ENCODE results near the gene EBI3. TPM values are rescaled to one million over a fixed set of nuclear protein-coding genes. Genes with fewer than 3 reads are reported as not detected.
"Not testable (repeated sequence)": the region's sequence is repeated elsewhere in the genome, so short reads cannot be mapped to it uniquely, and the experiment has no call there.

The EBI3 gene
- total and polyA plus RNA-seq, 2 of the 13 experiments (the other 11 are each of a cell fraction or from before 2014, with no cell fraction given) = 3.4 TPM; not detected in 1

DNA sequence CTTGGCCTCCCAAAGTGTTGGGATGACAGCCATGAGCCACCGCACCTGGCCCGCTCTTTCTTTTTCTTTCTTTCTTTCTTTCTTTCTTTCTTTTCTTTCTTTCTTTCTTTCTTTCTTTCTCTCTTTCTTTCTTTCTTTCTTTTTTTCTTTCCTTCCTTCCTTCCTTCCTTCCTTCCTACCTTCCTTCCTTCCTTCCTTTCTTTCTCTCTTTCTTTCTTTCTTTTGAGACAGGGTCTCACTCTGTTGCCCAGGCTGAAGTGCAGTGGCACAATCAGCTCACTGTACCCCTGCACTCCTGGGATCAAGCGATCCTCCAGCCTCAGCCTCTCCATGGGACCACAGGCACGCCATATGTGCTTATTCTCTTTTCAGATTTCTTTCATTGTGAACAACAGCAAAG, 56.8 kb downstream of the EBI3 start:
- H3K36me3 ChIP-seq (replicated peaks in 1 of 2; ENCODE audit: control insufficient read depth in 1 of 2, insufficient read depth in 2 of 2, low read length in 2 of 2); CTCF ChIA-PET (ENCODE audit: low intra/inter-chr PET ratio, low total read pairs); H3K9me3 ChIP-seq (ENCODE audit: low read length); POLR2A ChIA-PET; ATAC-seq; H2AFZ ChIP-seq (ENCODE audit: low read length); H3K27ac ChIP-seq (ENCODE audit: extremely low read length, insufficient read depth, low read length); DNase-seq (ENCODE audit: low spot score); intact Hi-C loops (cut with micrococcal nuclease; ENCODE audit: unreplicated experiment); H3K4me3 ChIP-seq (replicated peaks in 1 of 3; ENCODE audit: insufficient read depth in 1 of 3, low read depth in 2 of 3, low read length in 3 of 3); H3K79me2 ChIP-seq (ENCODE audit: insufficient read depth, low read length); FAIRE-seq; BruUV-seq (replicated peaks); in situ Hi-C loops (cut with HindIII; ENCODE audit: extremely low pct_ligation_motif_present, low pct_unique_long_range_greater_than_20kb); H3K9ac ChIP-seq (ENCODE audit: insufficient read depth, low read depth, low read length); H3K4me2 ChIP-seq (ENCODE audit: low read depth, low read length); H4K20me1 ChIP-seq (ENCODE audit: insufficient read depth, low read length): not testable (repeated sequence)
- peaks cover 0 to 14% of the 10 kb centered on the region in 2 experiments; a peak in 4 of 5 replicates for H3K27me3 ChIP-seq (ENCODE audit: control insufficient read depth in 1 of 2, insufficient read depth in 2 of 2, low read length in 2 of 2)
- WGBS (ENCODE audit: low lambda C conversion rate) = 87% methylated on average over 4 of the region's 4 CpGs
- peaks cover 24% of the 10 kb centered on the region for H3K4me1 ChIP-seq (ENCODE audit: insufficient read depth, low read length)

Other genes with a start within 250 kb of the EBI3 start
- 1,722 and 1,777 TPM in 2 replicates for gene EEF2, start 244.1 kb upstream of the EBI3 start, total RNA-seq (2016; rRNA removed; fragmentation: Illumina TruSeq; extraction: Trizol)
- 1,441 and 1,465 TPM in 2 replicates for gene EEF2, start 244.1 kb upstream of the EBI3 start, polyA plus RNA-seq (2011; rRNA removed)
- gene PIAS4, start 221.8 kb upstream of the EBI3 start, total RNA-seq (2016; rRNA removed; fragmentation: Illumina TruSeq; extraction: Trizol) = 20.1 and 22.4 TPM in 2 replicates
- 8.7 and 9.0 TPM in 2 replicates for gene PIAS4, start 221.8 kb upstream of the EBI3 start, polyA plus RNA-seq (2011; rRNA removed)
- 3.5 and 3.6 TPM in 2 replicates for gene ZBTB7A, start 162.6 kb upstream of the EBI3 start, total RNA-seq (2016; rRNA removed; fragmentation: Illumina TruSeq; extraction: Trizol)
- gene ZBTB7A, start 162.6 kb upstream of the EBI3 start, polyA plus RNA-seq (2011; rRNA removed) = 4.0 and 5.5 TPM in 2 replicates
- 72.2 and 80.9 TPM in 2 replicates for gene MAP2K2, start 105.4 kb upstream of the EBI3 start, total RNA-seq (2016; rRNA removed; fragmentation: Illumina TruSeq; extraction: Trizol)
- gene MAP2K2, start 105.4 kb upstream of the EBI3 start, polyA plus RNA-seq (2011; rRNA removed) = 70.3 and 88.1 TPM in 2 replicates
- gene CREB3L3, start 75.9 kb upstream of the EBI3 start, total RNA-seq (2016; rRNA removed; fragmentation: Illumina TruSeq; extraction: Trizol) = 3.8 and 4.5 TPM in 2 replicates
- gene CREB3L3, start 75.9 kb upstream of the EBI3 start, polyA plus RNA-seq (2011; rRNA removed) = 3.8 and 7.0 TPM in 2 replicates
- 8.6 and 11.0 TPM in 2 replicates for gene SIRT6, start 47.0 kb upstream of the EBI3 start, total RNA-seq (2016; rRNA removed; fragmentation: Illumina TruSeq; extraction: Trizol)
- 18.4 and 20.7 TPM in 2 replicates for gene SIRT6, start 47.0 kb upstream of the EBI3 start, polyA plus RNA-seq (2011; rRNA removed)
- gene ANKRD24, start 46.8 kb upstream of the EBI3 start, total RNA-seq (2016; rRNA removed; fragmentation: Illumina TruSeq; extraction: Trizol) = 0.13 TPM in 1 of 2 replicates, not detected in the other
- gene ANKRD24, start 46.8 kb upstream of the EBI3 start, polyA plus RNA-seq (2011; rRNA removed) = 0.17 and 0.24 TPM in 2 replicates
- 17.9 and 18.4 TPM in 2 replicates for gene YJU2, start 17.6 kb downstream of the EBI3 start, total RNA-seq (2016; rRNA removed; fragmentation: Illumina TruSeq; extraction: Trizol)
- gene YJU2, start 17.6 kb downstream of the EBI3 start, polyA plus RNA-seq (2011; rRNA removed) = 9.3 and 10.1 TPM in 2 replicates
- 0.11 TPM in 1 of 2 replicates, not detected in the other for gene SHD, start 49.7 kb downstream of the EBI3 start, total RNA-seq (2016; rRNA removed; fragmentation: Illumina TruSeq; extraction: Trizol)
- 0.20 and 0.42 TPM in 2 replicates for gene SHD, start 49.7 kb downstream of the EBI3 start, polyA plus RNA-seq (2011; rRNA removed)
- 0.11 TPM in 1 of 2 replicates, not detected in the other for gene TMIGD2, start 72.9 kb downstream of the EBI3 start, total RNA-seq (2016; rRNA removed; fragmentation: Illumina TruSeq; extraction: Trizol)
- 1.0 and 2.5 TPM in 2 replicates for gene TMIGD2, start 72.9 kb downstream of the EBI3 start, polyA plus RNA-seq (2011; rRNA removed)
- gene FSD1, start 75.1 kb downstream of the EBI3 start, total RNA-seq (2016; rRNA removed; fragmentation: Illumina TruSeq; extraction: Trizol) = 0.29 TPM in 1 of 2 replicates, not detected in the other
- gene FSD1, start 75.1 kb downstream of the EBI3 start, polyA plus RNA-seq (2011; rRNA removed) = 0.66 and 1.4 TPM in 2 replicates
- gene STAP2, start 109.3 kb downstream of the EBI3 start, total RNA-seq (2016; rRNA removed; fragmentation: Illumina TruSeq; extraction: Trizol) = 39.0 and 43.1 TPM in 2 replicates
- 43.7 and 56.0 TPM in 2 replicates for gene STAP2, start 109.3 kb downstream of the EBI3 start, polyA plus RNA-seq (2011; rRNA removed)
- 12.9 and 15.8 TPM in 2 replicates for gene MPND, start 114.0 kb downstream of the EBI3 start, total RNA-seq (2016; rRNA removed; fragmentation: Illumina TruSeq; extraction: Trizol)
- gene MPND, start 114.0 kb downstream of the EBI3 start, polyA plus RNA-seq (2011; rRNA removed) = 10.8 and 12.5 TPM in 2 replicates
- gene SH3GL1, start 171.0 kb downstream of the EBI3 start, total RNA-seq (2016; rRNA removed; fragmentation: Illumina TruSeq; extraction: Trizol) = 26.7 and 33.0 TPM in 2 replicates
- 45.1 and 52.3 TPM in 2 replicates for gene SH3GL1, start 171.0 kb downstream of the EBI3 start, polyA plus RNA-seq (2011; rRNA removed)
- 27.3 and 34.8 TPM in 2 replicates for gene CHAF1A, start 173.1 kb downstream of the EBI3 start, total RNA-seq (2016; rRNA removed; fragmentation: Illumina TruSeq; extraction: Trizol)
- 11.0 and 13.1 TPM in 2 replicates for gene CHAF1A, start 173.1 kb downstream of the EBI3 start, polyA plus RNA-seq (2011; rRNA removed)
- 33.6 and 35.5 TPM in 2 replicates for gene UBXN6, start 228.3 kb downstream of the EBI3 start, total RNA-seq (2016; rRNA removed; fragmentation: Illumina TruSeq; extraction: Trizol)
- gene UBXN6, start 228.3 kb downstream of the EBI3 start, polyA plus RNA-seq (2011; rRNA removed) = 34.9 and 44.2 TPM in 2 replicates
- 47.9 and 51.1 TPM in 2 replicates for gene HDGFL2, start 242.8 kb downstream of the EBI3 start, total RNA-seq (2016; rRNA removed; fragmentation: Illumina TruSeq; extraction: Trizol)
- 20.0 and 26.0 TPM in 2 replicates for gene HDGFL2, start 242.8 kb downstream of the EBI3 start, polyA plus RNA-seq (2011; rRNA removed)